ENCODE results near the gene KAT14. TPM values are rescaled to one million over a fixed set of nuclear protein-coding genes. Genes with fewer than 3 reads are reported as not detected.
"Not testable (repeated sequence)": the region's sequence is repeated elsewhere in the genome, so short reads cannot be mapped to it uniquely, and the experiment has no call there.

Gene KAT14
- total and polyA plus RNA-seq, 11 donors = 4.6 to 12.3 (median 9.8) TPM

DNA sequence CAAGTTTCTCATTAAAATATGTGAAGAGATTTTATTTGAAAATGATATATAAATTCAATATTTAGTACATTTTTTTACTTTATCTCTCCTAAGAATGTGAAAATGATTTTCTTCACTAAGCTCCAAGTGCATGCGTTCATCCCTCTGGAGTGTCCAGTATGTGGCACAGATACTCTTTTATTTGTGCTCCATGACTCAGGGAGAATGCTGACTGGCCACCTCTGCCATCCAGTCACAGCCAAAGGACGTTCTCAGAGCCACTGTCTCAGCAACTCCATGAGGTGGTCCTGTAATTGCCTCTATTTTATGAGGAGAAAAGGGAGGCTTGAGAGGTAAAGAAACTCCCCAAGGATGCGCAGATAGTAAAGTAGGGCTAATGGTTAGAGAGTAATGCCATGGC, 58.3 kb downstream of the KAT14 start:
- H3K27me3 ChIP-seq = no peaks in the 10 kb centered on the region
- no peak for DNase-seq
- H3K4me3 ChIP-seq = no peak overlapping the region

GRCh38 chr20:18197382-18198070, 59.9 kb downstream of the KAT14 start:
- Histone ChIP-seq H3K27me3 (no peaks in the 10 kb centered on the region), H3K4me3 (no peak overlapping the region), H3K4me1 (no peaks in the 10 kb centered on the region), H3K27ac (no peak overlapping the region), H3K36me3 (no peaks in the 10 kb centered on the region), H3K9me3 (peaks cover 0 to 14% (median 3%) of the 10 kb centered on the region in 12 donors)
- intact Hi-C loops (cut with DNase I) = loop anchor here in 1 of 10 donors (10.0 kb wide), 1 partner anchor 937 kb away; no protein-coding TSS in a partner anchor
- 92 to 96% (median 93%) methylated on average over 10 to 12 of the region's 12 CpGs for WGBS, 4 donors
- TF ChIP-seq CTCF (IDR thresholded peaks at IDR 0.05) = no peak
- ATAC-seq (no peak), DNase-seq (no peak)

More for the DNA sequence above, 58.3 kb downstream of the KAT14 start:
- no peaks in the 10 kb centered on the region for H3K4me1 ChIP-seq
- H3K27ac ChIP-seq = no peak overlapping the region
- H3K9me3 ChIP-seq = peaks cover 0 to under 1% (median 0%) of the 10 kb centered on the region in 12 donors
- TF ChIP-seq CTCF (IDR thresholded peaks at IDR 0.05) (no peak), POLR2A (IDR thresholded peaks at IDR 0.05) (no peak)
- H3K36me3 ChIP-seq = peaks cover 0 to under 1% (median 0%) of the 10 kb centered on the region in 9 donors
- intact Hi-C loops (cut with DNase I) = loop anchor here in 1 of 10 donors (10.0 kb wide), 1 partner anchor 939 kb away; no protein-coding TSS in a partner anchor
- WGBS, 4 donors = 89 to 92% (median 91%) methylated on average over 3 of the region's 3 CpGs
- no peak for ATAC-seq

DNA sequence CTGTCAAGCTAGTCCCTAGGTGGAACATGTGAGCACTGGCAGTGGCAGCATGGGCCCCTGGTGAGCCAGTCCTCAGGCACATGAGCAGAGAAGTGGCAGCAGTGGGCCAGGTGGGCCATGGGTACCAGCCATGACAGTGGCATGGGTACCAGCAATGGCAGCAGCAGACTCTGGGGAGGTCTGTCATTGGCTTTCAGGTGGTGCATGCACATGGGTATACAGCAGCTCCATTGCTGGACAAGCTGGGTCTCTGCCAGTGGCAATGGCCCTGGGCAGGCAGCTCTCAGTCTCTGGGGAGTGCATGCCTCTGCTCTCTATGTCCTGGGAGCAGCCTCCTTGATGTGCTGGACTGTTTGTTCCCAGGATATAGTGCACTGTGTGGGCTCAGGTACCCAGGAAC, 65.3 kb downstream of the KAT14 start:
- DNase-seq = no peak
- intact Hi-C loops (cut with DNase I) = no loop called here
- no peak overlapping the region for H3K27ac ChIP-seq
- no peak for TF ChIP-seq POLR2A (IDR thresholded peaks at IDR 0.05)
- TF ChIP-seq CTCF (IDR thresholded peaks at IDR 0.05) = no peak
- H3K4me3 ChIP-seq = no peak overlapping the region
- ATAC-seq = no peak
- H3K36me3 ChIP-seq = no peaks in the 10 kb centered on the region
- H3K9me3 ChIP-seq = peaks cover 0 to 22% (median 3%) of the 10 kb centered on the region in 12 donors
- no peaks in the 10 kb centered on the region for H3K27me3 ChIP-seq
- no peaks in the 10 kb centered on the region for H3K4me1 ChIP-seq

DNA sequence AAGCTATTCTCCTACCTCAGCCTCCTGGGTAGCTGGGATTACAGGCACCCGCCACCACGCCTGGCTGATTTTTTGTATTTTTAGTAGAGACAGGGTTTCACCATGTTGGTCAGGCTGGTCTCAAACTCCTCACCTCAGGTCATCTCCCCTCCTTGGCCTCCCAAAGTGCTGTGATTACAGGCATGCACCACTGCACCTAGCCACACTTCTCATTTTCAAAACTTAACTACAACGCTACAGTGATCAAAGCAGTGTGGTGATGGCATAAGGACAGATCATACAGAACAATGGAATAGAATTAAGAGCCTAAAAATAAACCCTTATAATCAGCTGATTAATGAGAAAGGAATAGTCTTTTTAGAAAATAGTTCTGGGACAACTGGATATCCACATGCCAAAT, 66.0 kb downstream of the KAT14 start:
- H3K4me3 ChIP-seq; intact Hi-C loops (cut with DNase I); H3K27me3 ChIP-seq; H3K36me3 ChIP-seq; H3K4me1 ChIP-seq; H3K27ac ChIP-seq; DNase-seq; ATAC-seq: not testable (repeated sequence)
- 66 to 95% (median 77%) methylated on average over 3 of the region's 3 CpGs for WGBS, 4 donors
- peaks cover 0 to 22% (median 3%) of the 10 kb centered on the region in 12 donors for H3K9me3 ChIP-seq

GRCh38 chr20:18213002-18213401, 75.3 kb downstream of the KAT14 start:
- 83 to 91% (median 85%) methylated on average over 2 of the region's 2 CpGs for WGBS, 4 donors
- Histone ChIP-seq H3K27ac (no peak overlapping the region), H3K4me1 (no peaks in the 10 kb centered on the region), H3K27me3 (no peaks in the 10 kb centered on the region), H3K4me3 (no peak overlapping the region), H3K9me3 (no peaks in the 10 kb centered on the region), H3K36me3 (no peaks in the 10 kb centered on the region)
- intact Hi-C loops (cut with DNase I) = no loop called here
- DNase-seq (no peak), ATAC-seq (no peak)
- no peak for TF ChIP-seq POLR2A (IDR thresholded peaks at IDR 0.05)
- TF ChIP-seq CTCF (IDR thresholded peaks at IDR 0.05) = no peak

Measured in heart left ventricle (tissue), 16 donors.